ENCODE data around the gene RNF34.
A peak's percentile ranks its signal among the peaks of the same experiment; 100 is the strongest.

The RNF34 gene

GRCh38 chr12:121441555-121441954, 41.6 kb downstream of the RNF34 start:
- DNase-seq, result no peak

GRCh38 chr12:121442028-121442948, 42.4 kb downstream of the RNF34 start:
- DNase-seq, result no peak

GRCh38 chr12:121443193-121443870, 43.4 kb downstream of the RNF34 start:
- peak; percentile 88 for DNase-seq

- no peak for DNase-seq
Measured at GRCh38 chr12:121443911-121444841, 44.3 kb downstream of the RNF34 start.

- DNase-seq, result no peak
Measured at GRCh38 chr12:121444842-121445202, 44.9 kb downstream of the RNF34 start.

GRCh38 chr12:121446750-121447149, 46.8 kb downstream of the RNF34 start:
- no peak for DNase-seq

- DNase-seq, result no peak
Measured at GRCh38 chr12:121448771-121449315, 48.9 kb downstream of the RNF34 start.

GRCh38 chr12:121451961-121452339, 52.0 kb downstream of the RNF34 start:
- no peak for DNase-seq

- DNase-seq, result no peak
Measured at GRCh38 chr12:121452340-121452984, 52.5 kb downstream of the RNF34 start.

GRCh38 chr12:121452985-121453360, 53.1 kb downstream of the RNF34 start:
- DNase-seq, result no peak

- no peak for DNase-seq
Measured at GRCh38 chr12:121453629-121454028, 53.7 kb downstream of the RNF34 start.

GRCh38 chr12:121454921-121455320, 55.0 kb downstream of the RNF34 start:
- DNase-seq, result no peak

- DNase-seq, result no peak
Measured at GRCh38 chr12:121455766-121456420, 56.0 kb downstream of the RNF34 start.

- DNase-seq, result no peak
Measured at GRCh38 chr12:121456551-121456950, 56.6 kb downstream of the RNF34 start.

- DNase-seq, result no peak
Measured at GRCh38 chr12:121461048-121461447, 61.1 kb downstream of the RNF34 start.

- DNase-seq, result no peak
Measured at GRCh38 chr12:121464331-121464730, 64.4 kb downstream of the RNF34 start.

GRCh38 chr12:121465921-121466793, 66.2 kb downstream of the RNF34 start:
- DNase-seq, result peak; percentile 77

GRCh38 chr12:121466794-121467637, 67.1 kb downstream of the RNF34 start:
- DNase-seq, result peak; percentile 92

- DNase-seq, result no peak
Measured at GRCh38 chr12:121467638-121468498, 68.0 kb downstream of the RNF34 start.

All from activated CD8-positive, alpha-beta memory T cell treated with anti-CD3 and anti-CD28 coated beads, Interleukin-2, amount 50 U/mL, for 48 hours (primary cell).